HG03565 (cell line): ENCODE results near the gene CACFD1.
A peak's percentile ranks its signal among the peaks of the same experiment; 100 is the strongest.

ENCODE experiments used
- ATAC-seq: cut with Tn5 transposase; IDR thresholded peaks from one replicate; pipeline ENCODE4 v1.9.1; 2021; ENCODE audit warnings: mild to moderate bottlenecking, moderate library complexity; ENCODE audit not compliant: unreplicated experiment

The CACFD1 gene

GRCh38 chr9:133478851-133479711 lies 19.3 kb downstream of the CACFD1 start, which contains the start of gene SLC2A6:
SLC2A6 (minus strand) TSS chr9:133479099; CDS start chr9:133479059, 40 bp downstream.
- ATAC-seq, result peak; percentile 84

- ATAC-seq, result no peak
Measured at GRCh38 chr9:133483611-133484010, 23.8 kb downstream of the CACFD1 start.

- no peak for ATAC-seq
Measured at GRCh38 chr9:133484671-133485437, 25.1 kb downstream of the CACFD1 start.

- no peak for ATAC-seq
Measured at GRCh38 chr9:133485531-133486260, 25.9 kb downstream of the CACFD1 start.

- ATAC-seq, result no peak
Measured at GRCh38 chr9:133487331-133487725, 27.6 kb downstream of the CACFD1 start.

- ATAC-seq, result no peak
Measured at GRCh38 chr9:133488686-133489252, 29.0 kb downstream of the CACFD1 start.

GRCh38 chr9:133489253-133490190 lies 29.7 kb downstream of the CACFD1 start:
- ATAC-seq, result no peak

- ATAC-seq, result no peak
Measured at GRCh38 chr9:133490201-133490681, 30.5 kb downstream of the CACFD1 start.

GRCh38 chr9:133490865-133491655 lies 31.3 kb downstream of the CACFD1 start:
- no peak for ATAC-seq

- ATAC-seq, result no peak
Measured at GRCh38 chr9:133491656-133491925, 31.8 kb downstream of the CACFD1 start.

GRCh38 chr9:133492061-133493021 lies 32.6 kb downstream of the CACFD1 start:
- no peak for ATAC-seq

- ATAC-seq, result no peak
Measured at GRCh38 chr9:133493428-133493827, 33.6 kb downstream of the CACFD1 start.

- ATAC-seq, result no peak
Measured at GRCh38 chr9:133493845-133494540, 34.2 kb downstream of the CACFD1 start.

GRCh38 chr9:133494636-133495326 lies 35.0 kb downstream of the CACFD1 start:
- ATAC-seq, result no peak

- no peak for ATAC-seq
Measured at GRCh38 chr9:133495327-133496293, 35.8 kb downstream of the CACFD1 start.
